Fibroblast of lung (primary cell): ENCODE measurements around the gene DENND6B. TPM values are rescaled to one million over a fixed set of nuclear protein-coding genes. Genes with fewer than 3 reads are reported as not detected.
"Not testable (repeated sequence)": the region's sequence is repeated elsewhere in the genome, so short reads cannot be mapped to it uniquely, and the experiment has no call there.

Source experiments
- DNase-seq, 2 donors: peaks; one replicate each; pipeline versions ENCODE4 v3.0.0 to v3.0.0-alpha.2; 2010; ENCODE audit warnings: low read depth in 2 of 2
- H2AFZ ChIP-seq: 2 replicates; pipeline ENCODE4 v1.5.1; 2012; ENCODE audit warnings: low read length, control low read depth, inconsistent platforms
- H3K27ac ChIP-seq: 2 replicates; pipeline ENCODE4 v1.5.1; 2011; ENCODE audit warnings: low read length, control low read depth; ENCODE audit not compliant: insufficient read depth
- H3K27me3 ChIP-seq: 2 replicates; pipeline ENCODE4 v1.5.1; 2011; ENCODE audit warnings: mild to moderate bottlenecking, low read length; ENCODE audit not compliant: control insufficient read depth, insufficient read depth
- H3K36me3 ChIP-seq: 2 replicates; pipeline ENCODE4 v1.5.1; 2011; ENCODE audit warnings: low read length; ENCODE audit not compliant: control insufficient read depth, insufficient read depth
- H3K4me1 ChIP-seq: 2 replicates; pipeline ENCODE4 v1.5.1; 2011; ENCODE audit warnings: low read length; ENCODE audit not compliant: control insufficient read depth, insufficient read depth; ENCODE audit errors: extremely low read depth
- H3K4me2 ChIP-seq: 2 replicates; pipeline ENCODE4 v1.5.1; 2011; ENCODE audit warnings: low read length, control low read depth; ENCODE audit not compliant: insufficient read depth; ENCODE audit errors: extremely low read depth
- H3K4me3 ChIP-seq, 4 experiments: fragments of 200-600 bp in 1 of 4; sonication (generic) in 1 of 4; replicated peaks in 1 of 4; 2 replicates each; pipeline ENCODE4 v1.5.1; 2011 to 2016; ENCODE audit warnings: low read length in 4 of 4, low read depth in 3 of 4, mild to moderate bottlenecking in 3 of 4, control low read depth in 2 of 4, inconsistent platforms in 1 of 4, mixed read lengths in 1 of 4; ENCODE audit not compliant: insufficient read depth in 1 of 4; ENCODE audit errors: control extremely low read depth in 1 of 4
- H3K79me2 ChIP-seq: 2 replicates; pipeline ENCODE4 v1.5.1; 2012; ENCODE audit warnings: mild to moderate bottlenecking, low read length, inconsistent platforms; ENCODE audit not compliant: control insufficient read depth, insufficient read depth
- H3K9ac ChIP-seq: 2 replicates; pipeline ENCODE4 v1.5.1; 2011; ENCODE audit warnings: mild to moderate bottlenecking, low read length, control low read depth; ENCODE audit not compliant: insufficient read depth
- H3K9me3 ChIP-seq: 2 replicates; pipeline ENCODE4 v1.5.1; 2012; ENCODE audit warnings: low read depth, low read length; ENCODE audit not compliant: control insufficient read depth, insufficient read depth
- H4K20me1 ChIP-seq: 2 replicates; pipeline ENCODE4 v1.5.1; 2011; ENCODE audit warnings: low read length; ENCODE audit not compliant: control insufficient read depth, insufficient read depth; ENCODE audit errors: extremely low read depth
- EZH2 ChIP-seq: IDR thresholded peaks from 2 replicates; pipeline ENCODE4 v1.5.1; 2012; ENCODE audit warnings: low read length, control low read depth, mild to moderate bottlenecking; ENCODE audit errors: missing control alignments
- polyA plus RNA-seq, 2 donors: library from polyadenylated mRNA; depleted of rRNA in 1 of 2; stranded (reverse) in 1 of 2; unstranded in 1 of 2; fragments of >200 nt; gene quantifications; 2 replicates each; pipeline ENCODE4 v1.2.1, GENCODE V29; 2011 to 2012; ENCODE audit warnings: missing spikeins in 1 of 2
- total RNA-seq: library from RNA; depleted of rRNA; stranded (reverse); fragments of >200 nt; gene quantifications from 2 replicates; pipeline ENCODE4 v1.2.1, GENCODE V29; 2014
- TF ChIP-seq, protein P1 (sequence below), 2 donors: IDR thresholded peaks in 1 of 2; conservative IDR thresholded peaks in 1 of 2; 1 replicate in 1 of 2; 2 replicates in 1 of 2; pipeline ENCODE4 v1.5.1; 2011 to 2012; ENCODE audit warnings: low read length in 2 of 2, control low read depth in 1 of 2, inconsistent platforms in 1 of 2, low read depth in 1 of 2, mild to moderate bottlenecking in 1 of 2

The DENND6B gene
- total and polyA plus RNA-seq, 2 donors (not counting 1 experiment from before 2014, with no cell fraction given) = 1.9 to 2.0 TPM

DNA sequence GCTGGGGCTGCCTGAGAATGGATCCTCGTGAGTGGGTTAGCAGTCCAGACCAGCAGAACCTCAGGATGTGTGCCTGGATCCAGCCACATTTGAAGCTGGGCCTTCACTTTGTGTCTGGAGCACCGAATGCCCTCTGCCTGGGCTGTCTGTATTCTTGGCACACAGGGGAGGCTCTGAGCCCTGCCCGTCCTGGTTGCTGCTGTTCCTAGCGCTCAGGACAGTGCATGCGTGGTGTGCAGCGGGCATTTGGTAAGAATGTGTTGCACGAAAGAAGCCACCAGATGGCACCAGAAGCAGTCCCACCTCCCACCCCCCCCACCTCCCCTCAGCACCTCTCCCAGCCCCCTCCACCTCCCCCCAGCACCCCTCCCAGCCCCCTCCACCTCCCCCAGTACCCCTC is 52.5 kb downstream of the DENND6B start:
- peaks cover 10% of the 10 kb centered on the region for H3K4me1 ChIP-seq
- no peak overlapping the region for H3K4me3 ChIP-seq
- TF ChIP-seq, protein P1, sequence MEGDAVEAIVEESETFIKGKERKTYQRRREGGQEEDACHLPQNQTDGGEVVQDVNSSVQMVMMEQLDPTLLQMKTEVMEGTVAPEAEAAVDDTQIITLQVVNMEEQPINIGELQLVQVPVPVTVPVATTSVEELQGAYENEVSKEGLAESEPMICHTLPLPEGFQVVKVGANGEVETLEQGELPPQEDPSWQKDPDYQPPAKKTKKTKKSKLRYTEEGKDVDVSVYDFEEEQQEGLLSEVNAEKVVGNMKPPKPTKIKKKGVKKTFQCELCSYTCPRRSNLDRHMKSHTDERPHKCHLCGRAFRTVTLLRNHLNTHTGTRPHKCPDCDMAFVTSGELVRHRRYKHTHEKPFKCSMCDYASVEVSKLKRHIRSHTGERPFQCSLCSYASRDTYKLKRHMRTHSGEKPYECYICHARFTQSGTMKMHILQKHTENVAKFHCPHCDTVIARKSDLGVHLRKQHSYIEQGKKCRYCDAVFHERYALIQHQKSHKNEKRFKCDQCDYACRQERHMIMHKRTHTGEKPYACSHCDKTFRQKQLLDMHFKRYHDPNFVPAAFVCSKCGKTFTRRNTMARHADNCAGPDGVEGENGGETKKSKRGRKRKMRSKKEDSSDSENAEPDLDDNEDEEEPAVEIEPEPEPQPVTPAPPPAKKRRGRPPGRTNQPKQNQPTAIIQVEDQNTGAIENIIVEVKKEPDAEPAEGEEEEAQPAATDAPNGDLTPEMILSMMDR (conservative IDR thresholded peaks at IDR 0.05 in 1 of 2, IDR thresholded peaks at IDR 0.05 in 1 of 2; ENCODE audit: low read depth in 1 of 2, low read length in 2 of 2) = peak in 1 of 2 donors; percentile 42
- no peak for TF ChIP-seq EZH2
- H3K79me2 ChIP-seq = peaks cover 1% of the 10 kb centered on the region
- H3K9ac ChIP-seq = no peak overlapping the region
- peaks cover 38% of the 10 kb centered on the region for H3K36me3 ChIP-seq
- no peak overlapping the region for H2AFZ ChIP-seq
- no peaks in the 10 kb centered on the region for H3K9me3 ChIP-seq
- H4K20me1 ChIP-seq = no peaks in the 10 kb centered on the region
- no peak overlapping the region for H3K4me2 ChIP-seq
- DNase-seq = peak; percentile 59 to 74
- no peak overlapping the region for H3K27ac ChIP-seq
- no peaks in the 10 kb centered on the region for H3K27me3 ChIP-seq

DNA sequence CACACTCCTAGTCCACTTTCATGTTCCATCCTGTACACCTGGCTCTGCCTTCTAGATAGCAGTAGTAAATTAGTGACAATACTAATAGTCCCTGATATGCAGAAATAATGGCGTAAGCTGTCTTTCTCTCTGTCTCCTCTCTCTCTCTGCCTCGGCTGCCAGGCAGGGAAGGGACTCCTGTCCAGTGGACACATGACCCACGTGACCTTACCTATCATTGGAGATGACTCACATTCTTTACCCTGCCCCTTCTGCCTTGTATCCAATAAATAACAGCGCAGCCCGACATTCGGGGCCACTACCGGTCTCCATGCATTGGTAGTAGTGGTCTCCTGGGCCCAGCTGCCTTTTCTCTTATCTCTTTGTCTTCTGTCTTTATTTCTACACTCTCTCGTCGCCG is 53.0 kb downstream of the DENND6B start:
- not testable (repeated sequence) for H3K4me1 ChIP-seq, H3K9me3 ChIP-seq, H3K27me3 ChIP-seq, H2AFZ ChIP-seq, H3K27ac ChIP-seq, DNase-seq, H4K20me1 ChIP-seq, H3K9ac ChIP-seq, H3K4me3 ChIP-seq, H3K4me2 ChIP-seq, H3K79me2 ChIP-seq
- peaks cover 36% of the 10 kb centered on the region for H3K36me3 ChIP-seq

DNA sequence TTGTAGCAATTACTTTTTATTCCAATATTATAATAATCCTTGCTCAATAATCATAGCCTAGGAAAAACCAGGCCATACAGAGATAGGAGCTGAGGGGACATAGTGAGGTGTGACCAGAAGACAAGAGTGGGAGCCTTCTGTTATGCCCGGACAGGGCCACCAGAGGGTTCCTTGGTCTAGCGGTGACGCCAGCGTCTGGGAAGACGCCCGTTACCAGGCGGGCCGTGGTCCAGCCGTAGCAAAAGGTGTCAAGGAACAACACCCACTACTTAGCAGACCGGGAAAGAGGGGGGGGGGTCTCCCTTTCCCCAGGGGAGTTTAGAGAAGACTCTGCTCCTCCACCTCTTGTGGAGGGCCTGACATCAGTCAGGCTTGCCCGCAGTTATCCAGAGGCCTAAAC is 53.5 kb downstream of the DENND6B start:
- peaks cover 31% of the 10 kb centered on the region for H3K36me3 ChIP-seq
- H3K4me2 ChIP-seq, H3K9me3 ChIP-seq, H3K4me3 ChIP-seq, H2AFZ ChIP-seq, DNase-seq, H3K27me3 ChIP-seq, H3K79me2 ChIP-seq, H4K20me1 ChIP-seq, H3K9ac ChIP-seq, H3K27ac ChIP-seq, H3K4me1 ChIP-seq: not testable (repeated sequence)

- Histone ChIP-seq H3K79me2 (peaks cover 1% of the 10 kb centered on the region), H3K27me3 (no peaks in the 10 kb centered on the region), H3K36me3 (peaks cover 20% of the 10 kb centered on the region), H2AFZ (no peak overlapping the region), H3K27ac (no peak overlapping the region), H3K4me3 (no peak overlapping the region), H3K9me3 (no peaks in the 10 kb centered on the region), H3K9ac (no peak overlapping the region), H3K4me2 (no peak overlapping the region), H4K20me1 (no peaks in the 10 kb centered on the region), H3K4me1 (peaks cover 10% of the 10 kb centered on the region)
- peak in 1 of 2 donors; percentile 19 for DNase-seq
- TF ChIP-seq, protein P1 (conservative IDR thresholded peaks at IDR 0.05 in 1 of 2, IDR thresholded peaks at IDR 0.05 in 1 of 2; ENCODE audit: low read depth in 1 of 2, low read length in 2 of 2) = no peak
- no peak for TF ChIP-seq EZH2
Observed at GRCh38 chr22:50272044-50272802, 54.6 kb downstream of the DENND6B start.
